Ishikawa (cell line): Measurements from ENCODE around the gene PALLD.
A peak's percentile ranks its signal among the peaks of the same experiment; 100 is the strongest.

Source experiments
- CEBPB ChIP-seq: IDR thresholded peaks from 2 replicates; pipeline ENCODE4 v1.6.1; 2012
- CREB1 ChIP-seq: IDR thresholded peaks from 2 replicates; pipeline ENCODE4 v1.6.1; 2012; ENCODE audit warnings: low read depth
- EGR1 ChIP-seq: IDR thresholded peaks from 2 replicates; pipeline ENCODE4 v1.6.1; 2012
- EP300 ChIP-seq: IDR thresholded peaks from 2 replicates; pipeline ENCODE4 v1.6.1; 2012; ENCODE audit warnings: borderline replicate concordance
- FOXM1 ChIP-seq: IDR thresholded peaks from 2 replicates; pipeline ENCODE4 v1.6.1; 2012; ENCODE audit warnings: low read depth, borderline replicate concordance
- MAX ChIP-seq: IDR thresholded peaks from 2 replicates; pipeline ENCODE4 v1.6.1; 2012
- NFIC ChIP-seq: IDR thresholded peaks from 2 replicates; pipeline ENCODE4 v1.6.1; 2012
- RAD21 ChIP-seq: IDR thresholded peaks from 2 replicates; pipeline ENCODE4 v1.6.1; 2012; ENCODE audit warnings: low read depth
- REST ChIP-seq: IDR thresholded peaks from 2 replicates; pipeline ENCODE4 v1.6.1; 2012; ENCODE audit warnings: low read depth, mild to moderate bottlenecking
- TAF1 ChIP-seq: IDR thresholded peaks from 2 replicates; pipeline ENCODE4 v1.6.1; 2012; ENCODE audit warnings: low read depth, mild to moderate bottlenecking
- TCF12 ChIP-seq: IDR thresholded peaks from 2 replicates; pipeline ENCODE4 v1.6.1; 2012; ENCODE audit warnings: low read depth
- TEAD4 ChIP-seq: IDR thresholded peaks from 2 replicates; pipeline ENCODE4 v1.6.1; 2012
- USF1 ChIP-seq: IDR thresholded peaks from 2 replicates; pipeline ENCODE4 v1.6.1; 2012
- YY1 ChIP-seq: IDR thresholded peaks from 2 replicates; pipeline ENCODE4 v1.6.1; 2012; ENCODE audit warnings: low read depth
- ZBTB7A ChIP-seq: IDR thresholded peaks from 2 replicates; pipeline ENCODE4 v1.6.1; 2012; ENCODE audit warnings: low read depth

Gene PALLD

GRCh38 chr4:168781341-168781740 is 284.5 kb downstream of the PALLD start:
- TF ChIP-seq MAX (no peak), REST (no peak), NFIC (no peak), TEAD4 (no peak), TAF1 (no peak), CEBPB (no peak), EP300 (no peak), YY1 (no peak), CREB1 (no peak), FOXM1 (no peak), USF1 (no peak)

- no peak for TF ChIP-seq TCF12
- no peak for TF ChIP-seq TAF1
- TF ChIP-seq NFIC, result no peak
Observed at GRCh38 chr4:168781926-168782325, 285.1 kb downstream of the PALLD start.

GRCh38 chr4:168782439-168782838 is 285.6 kb downstream of the PALLD start:
- TF ChIP-seq CREB1 (no peak), NFIC (peak; percentile 53)

- no peak for TF ChIP-seq CREB1
- TF ChIP-seq CEBPB, result no peak
- no peak for TF ChIP-seq USF1
- TF ChIP-seq ZBTB7A, result no peak
- TF ChIP-seq FOXM1, result peak; percentile 91
- no peak; the same call in 1 of the 2 replicates for TF ChIP-seq MAX
- TF ChIP-seq TAF1, result no peak
- peak; percentile 85 for TF ChIP-seq TCF12
- peak; percentile 96 for TF ChIP-seq TEAD4
- no peak for TF ChIP-seq REST
- no peak for TF ChIP-seq RAD21
- no peak for TF ChIP-seq YY1
- peak; percentile 95 for TF ChIP-seq NFIC
- peak; percentile 90 for TF ChIP-seq EP300
Observed at GRCh38 chr4:168784786-168785461, 288.1 kb downstream of the PALLD start.

GRCh38 chr4:168787334-168787733 is 290.5 kb downstream of the PALLD start:
- no peak for TF ChIP-seq CEBPB
- no peak for TF ChIP-seq EGR1
- TF ChIP-seq CREB1, result no peak

GRCh38 chr4:168787801-168788595 is 291.1 kb downstream of the PALLD start:
- TF ChIP-seq CEBPB (no peak), RAD21 (no peak), REST (no peak), TEAD4 (no peak), MAX (no peak), FOXM1 (no peak), TAF1 (no peak), NFIC (no peak), EGR1 (no peak), CREB1 (no peak), USF1 (no peak), ZBTB7A (no peak), TCF12 (no peak), EP300 (no peak), YY1 (no peak)
